Testis (tissue), 3 donors: ENCODE data around the gene RNF225. TPM values are rescaled to one million over a fixed set of nuclear protein-coding genes. Genes with fewer than 3 reads are reported as not detected.

ENCODE experiments used
- DNase-seq: peaks from one replicate; pipeline ENCODE4 v3.0.0-alpha.2; 2019
- H3K27ac ChIP-seq, 2 donors: fragments of 200-600 bp; sonication (generic); one replicate each; pipeline ENCODE4 v1.5.1; 2019
- H3K27me3 ChIP-seq: fragments of 200-600 bp; sonication (generic); one replicate; pipeline ENCODE4 v1.5.1; 2019
- H3K36me3 ChIP-seq: fragments of 200-600 bp; sonication (generic); one replicate; pipeline ENCODE4 v1.5.1; 2017; ENCODE audit warnings: low read depth; ENCODE audit errors: missing control alignments
- H3K4me1 ChIP-seq: fragments of 200-600 bp; sonication (generic); one replicate; pipeline ENCODE4 v1.5.1; 2019
- H3K4me3 ChIP-seq, 2 donors: fragments of 200-600 bp; sonication (generic); one replicate each; pipeline ENCODE4 v1.5.1; 2017 to 2019
- H3K9me3 ChIP-seq: fragments of 200-600 bp; sonication (generic); one replicate; pipeline ENCODE4 v1.5.1; 2017
- POLR2A ChIP-seq: fragments of 450-650 bp; IDR thresholded peaks from one replicate; pipeline ENCODE4 v1.6.1; 2017; ENCODE audit warnings: antibody characterized with exemption, mild to moderate bottlenecking, moderate library complexity
- WGBS, 2 donors: methylation state at CpG; one replicate each; pipeline ENCODE4 v1.1.5; 2018; 5-methylcytosine and 5-hydroxymethylcytosine counted together
- intact Hi-C: fragments of 100-400 bp; cut with DNase I; formaldehyde crosslinking; loops from one replicate; pipeline ENCODE4 v1.15.1; 2023; ENCODE audit warnings: low total_unique reads
- polyA plus RNA-seq: library from polyadenylated mRNA; stranded (reverse); fragments of 350-450 nt; fragmentation: Illumina TruSeq; extraction: RNeasy Lipid Tissue Mini Kit (QIAGEN cat#74804); gene quantifications from one replicate; pipeline ENCODE4 v1.2.3, GENCODE V29; 2014; ENCODE audit warnings: low read depth, low replicate concordance; ENCODE audit not compliant: insufficient read depth
- total RNA-seq, 2 donors: library from RNA; depleted of rRNA; stranded (reverse); fragments of >200 nt; gene quantifications; one replicate each; pipeline ENCODE4 v1.2.3, GENCODE V29; 2016
- TF ChIP-seq, protein P1 (sequence below), 3 experiments: fragments of 450-650 bp in 2 of 3; fragments of 200-600 bp in 1 of 3; sonication (generic) in 1 of 3; IDR thresholded peaks; one replicate each; pipeline ENCODE4 v1.5.1; 2016 to 2019; ENCODE audit warnings: antibody characterized with exemption in 3 of 3, mild to moderate bottlenecking in 2 of 3, moderate library complexity in 1 of 3

RNF225 gene
- total and polyA plus RNA-seq, 3 donors from 2014 or later = not detected

DNA sequence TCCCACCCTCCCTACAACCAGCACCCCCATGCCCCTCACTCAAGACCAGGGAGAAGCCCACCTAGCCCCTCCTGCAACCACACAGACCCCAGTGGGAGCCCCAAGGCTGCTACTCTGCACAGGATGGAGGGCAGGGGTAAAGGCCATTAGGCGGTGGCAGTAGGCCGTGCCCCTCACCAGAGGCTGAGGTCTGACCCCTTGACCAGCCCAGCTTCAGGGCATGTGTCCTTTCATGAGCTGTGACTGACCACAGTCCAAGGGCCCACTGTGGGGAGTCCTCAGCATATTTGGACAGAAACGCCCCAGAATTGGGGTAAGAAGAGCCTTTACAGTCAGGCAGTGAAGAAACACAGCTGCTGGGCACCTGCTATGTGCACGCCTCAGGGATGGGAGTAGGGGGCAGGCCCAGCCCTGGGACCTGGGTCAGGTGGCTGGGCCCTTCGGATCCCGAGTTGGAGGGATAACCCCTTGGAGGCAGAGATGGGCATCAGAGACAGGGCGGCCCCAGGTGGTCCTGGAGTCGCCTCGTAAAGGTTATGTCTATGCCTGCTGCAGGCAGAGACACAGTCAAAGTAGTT is 10.1 kb upstream of the RNF225 start:
- Histone ChIP-seq H3K4me3 (no peak overlapping the region), H3K27ac (peak overlapping the region; percentile 91 to 95), H3K36me3 (no peaks in the 10 kb centered on the region), H3K4me1 (peaks cover 28% of the 10 kb centered on the region), H3K9me3 (no peaks in the 10 kb centered on the region), H3K27me3 (no peaks in the 10 kb centered on the region)
- DNase-seq = no peak
- intact Hi-C loops = no loop called here
- no peak for TF ChIP-seq POLR2A
- TF ChIP-seq, protein P1, sequence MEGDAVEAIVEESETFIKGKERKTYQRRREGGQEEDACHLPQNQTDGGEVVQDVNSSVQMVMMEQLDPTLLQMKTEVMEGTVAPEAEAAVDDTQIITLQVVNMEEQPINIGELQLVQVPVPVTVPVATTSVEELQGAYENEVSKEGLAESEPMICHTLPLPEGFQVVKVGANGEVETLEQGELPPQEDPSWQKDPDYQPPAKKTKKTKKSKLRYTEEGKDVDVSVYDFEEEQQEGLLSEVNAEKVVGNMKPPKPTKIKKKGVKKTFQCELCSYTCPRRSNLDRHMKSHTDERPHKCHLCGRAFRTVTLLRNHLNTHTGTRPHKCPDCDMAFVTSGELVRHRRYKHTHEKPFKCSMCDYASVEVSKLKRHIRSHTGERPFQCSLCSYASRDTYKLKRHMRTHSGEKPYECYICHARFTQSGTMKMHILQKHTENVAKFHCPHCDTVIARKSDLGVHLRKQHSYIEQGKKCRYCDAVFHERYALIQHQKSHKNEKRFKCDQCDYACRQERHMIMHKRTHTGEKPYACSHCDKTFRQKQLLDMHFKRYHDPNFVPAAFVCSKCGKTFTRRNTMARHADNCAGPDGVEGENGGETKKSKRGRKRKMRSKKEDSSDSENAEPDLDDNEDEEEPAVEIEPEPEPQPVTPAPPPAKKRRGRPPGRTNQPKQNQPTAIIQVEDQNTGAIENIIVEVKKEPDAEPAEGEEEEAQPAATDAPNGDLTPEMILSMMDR (IDR thresholded peaks at IDR 0.05) = no peak
- 57 to 66% methylated on average over 5 to 9 of the region's 9 CpGs for WGBS, 2 donors

DNA sequence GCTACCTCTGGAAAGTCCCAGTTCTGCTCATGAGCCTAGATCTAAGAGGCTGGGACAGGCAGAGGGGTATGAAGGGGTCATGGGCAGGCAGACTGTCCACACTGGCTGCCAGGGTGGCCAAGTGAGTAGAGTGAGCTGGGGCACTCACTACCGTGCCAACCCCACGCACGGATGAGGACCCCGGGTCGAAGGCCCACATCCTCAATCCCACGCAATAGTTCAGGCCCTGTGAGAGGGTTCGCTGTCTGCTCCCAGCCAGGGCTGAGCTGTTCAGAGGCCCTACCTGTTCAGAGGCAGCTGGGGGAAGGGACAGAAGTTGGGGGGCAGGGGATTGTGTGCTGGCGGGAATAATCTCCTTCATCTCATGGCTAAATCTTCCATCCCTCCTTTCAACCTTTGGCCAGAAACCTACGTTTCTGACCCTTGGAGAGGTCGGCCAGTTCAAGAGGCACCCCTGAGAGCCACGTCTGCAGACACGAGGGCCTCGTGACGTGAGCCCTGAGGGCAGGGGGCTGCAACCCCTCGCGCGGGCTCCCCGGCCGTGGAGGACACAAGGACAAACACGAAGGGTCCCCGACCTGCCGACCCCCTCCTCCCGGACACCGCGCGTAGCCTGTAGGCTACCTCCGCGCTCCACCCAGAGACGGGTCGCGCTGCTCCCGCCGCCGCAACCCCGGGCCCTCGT is 9.4 kb upstream of the RNF225 start:
- peaks cover 28% of the 10 kb centered on the region for H3K4me1 ChIP-seq
- peak overlapping the region; percentile 73 to 76 for H3K4me3 ChIP-seq
- H3K9me3 ChIP-seq = no peaks in the 10 kb centered on the region
- TF ChIP-seq, protein P1 (IDR thresholded peaks at IDR 0.05) = no peak
- TF ChIP-seq POLR2A = no peak
- no peak for DNase-seq
- intact Hi-C loops = no loop called here
- no peaks in the 10 kb centered on the region for H3K27me3 ChIP-seq
- H3K36me3 ChIP-seq = no peaks in the 10 kb centered on the region
- 4 to 8% methylated on average over 10 to 36 of the region's 36 CpGs for WGBS, 2 donors
- peak overlapping the region; percentile 91 to 95 for H3K27ac ChIP-seq

DNA sequence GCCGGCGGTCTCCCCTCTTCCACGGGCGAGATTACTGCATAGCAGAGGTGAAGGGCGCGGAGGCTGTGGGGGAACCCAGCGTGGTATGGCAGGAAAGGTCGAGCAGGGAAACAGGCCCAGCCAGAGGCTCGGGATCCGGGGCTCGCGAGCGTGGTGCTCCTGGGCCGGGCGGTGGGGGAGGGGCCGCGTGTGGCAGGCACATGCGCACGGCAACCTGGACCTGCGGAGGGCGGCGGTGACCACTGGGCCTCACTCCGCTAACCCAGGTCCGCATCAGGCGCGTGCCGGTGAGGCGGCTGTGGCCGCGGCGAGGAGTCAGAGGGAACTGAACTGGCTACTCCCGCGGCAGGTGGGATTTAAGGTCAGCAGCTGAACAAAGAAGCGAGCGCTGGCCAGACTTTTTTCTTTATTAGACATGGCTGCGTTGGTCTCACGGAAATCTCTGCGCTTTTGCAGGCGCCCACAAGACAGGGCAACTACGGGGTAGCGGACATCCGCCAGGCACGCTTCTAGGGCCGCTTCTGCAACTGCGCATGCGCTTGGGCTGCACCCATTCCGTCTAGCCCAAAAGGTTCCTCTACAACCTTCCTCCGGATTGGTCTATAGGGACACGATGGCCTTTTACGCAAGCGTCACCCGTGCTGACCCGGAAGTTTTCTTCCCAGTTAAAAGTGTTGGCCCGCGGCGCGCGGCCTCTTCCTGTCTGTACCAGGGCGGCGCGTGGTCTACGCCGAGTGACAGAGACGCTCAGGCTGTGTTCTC is 8.7 kb upstream of the RNF225 start, which contains the start of gene RPS5:
TSS of gene RPS5 (plus strand) at position 694 of the 762 bp plus-strand sequence. CDS start 869 bp downstream, outside the sequence.
- 0 to 1% methylated on average over 37 to 63 of the region's 64 CpGs for WGBS, 2 donors
- Histone ChIP-seq H3K4me3 (peak within 1 kb of the TSS; percentile 73 to 76), H3K36me3 (no peaks in the 10 kb centered on the region), H3K9me3 (no peaks in the 10 kb centered on the region), H3K4me1 (peaks cover 24% of the 10 kb centered on the region), H3K27me3 (no peaks in the 10 kb centered on the region), H3K27ac (peak within 1 kb of the TSS; percentile 91 to 95)
- DNase-seq = peak; percentile 98
- intact Hi-C loops = no loop called here
- peak; percentile 37 for TF ChIP-seq POLR2A
- TF ChIP-seq, protein P1 (IDR thresholded peaks at IDR 0.05) = no peak

DNA sequence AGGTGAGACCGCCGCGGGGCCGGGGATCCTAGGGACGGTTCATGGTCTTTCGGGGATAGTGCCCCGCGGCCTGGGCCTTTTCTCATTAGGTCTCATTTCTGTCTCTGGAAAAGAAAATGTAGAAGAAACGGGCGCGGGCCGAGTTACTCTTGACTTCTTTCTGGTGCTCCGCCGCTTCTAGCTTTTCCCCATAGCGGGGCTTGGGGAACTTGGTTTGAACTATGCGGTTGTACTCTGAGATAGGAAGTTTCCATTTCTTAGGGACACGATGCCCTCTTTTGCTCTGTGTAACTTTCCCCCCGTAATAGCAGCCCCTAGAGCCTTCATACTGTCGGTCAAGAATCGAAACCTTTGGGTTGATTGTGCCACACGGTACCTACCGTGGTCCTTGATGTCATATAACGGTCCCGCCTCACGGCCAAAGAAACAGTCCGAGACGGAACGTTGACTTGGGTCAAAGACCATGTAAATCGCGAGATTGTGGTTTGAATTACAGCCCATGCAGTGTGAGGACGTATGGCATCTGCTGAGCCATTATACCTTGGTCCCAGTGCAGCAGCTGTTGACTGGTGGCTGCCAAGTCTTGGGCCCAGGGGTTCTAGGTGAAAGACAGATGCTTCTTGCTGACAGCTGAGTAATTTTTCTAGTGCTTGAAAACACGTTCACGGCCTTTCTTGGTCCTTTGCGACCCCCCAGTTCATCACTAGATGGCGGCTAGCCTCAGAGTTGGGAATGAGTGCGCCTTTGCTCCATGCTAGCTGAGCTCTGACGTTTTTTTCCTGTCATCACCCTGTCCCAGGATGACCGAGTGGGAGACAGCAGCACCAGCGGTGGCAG is 7.9 kb upstream of the RNF225 start:
- H3K4me1 ChIP-seq = peaks cover 20% of the 10 kb centered on the region
- H3K9me3 ChIP-seq = no peaks in the 10 kb centered on the region
- 5 to 8% methylated on average over 30 to 39 of the region's 39 CpGs for WGBS, 2 donors
- peak overlapping the region; percentile 35 to 91 for H3K27ac ChIP-seq
- intact Hi-C loops = no loop called here
- TF ChIP-seq, protein P1 (IDR thresholded peaks at IDR 0.05) = no peak
- no peak for TF ChIP-seq POLR2A
- H3K36me3 ChIP-seq = no peaks in the 10 kb centered on the region
- H3K27me3 ChIP-seq = no peaks in the 10 kb centered on the region
- no peak for DNase-seq
- peak overlapping the region; percentile 73 to 76 for H3K4me3 ChIP-seq
